Lower leg skin (tissue), 3 donors: ENCODE results near the gene TLDC2.

Experiments
- POLR2A ChIP-seq, 2 donors: fragments of 450-650 bp; IDR thresholded peaks; one replicate each; pipeline ENCODE4 v1.6.1; 2016 to 2017; ENCODE audit warnings: antibody characterized with exemption in 2 of 2, mild to moderate bottlenecking in 1 of 2, moderate library complexity in 1 of 2
- TF ChIP-seq, protein P1 (sequence below), 3 donors: fragments of 450-650 bp; IDR thresholded peaks; one replicate each; pipeline ENCODE4 v1.5.1; 2016; ENCODE audit warnings: antibody characterized with exemption in 3 of 3, mild to moderate bottlenecking in 3 of 3, moderate library complexity in 2 of 3

DNA sequence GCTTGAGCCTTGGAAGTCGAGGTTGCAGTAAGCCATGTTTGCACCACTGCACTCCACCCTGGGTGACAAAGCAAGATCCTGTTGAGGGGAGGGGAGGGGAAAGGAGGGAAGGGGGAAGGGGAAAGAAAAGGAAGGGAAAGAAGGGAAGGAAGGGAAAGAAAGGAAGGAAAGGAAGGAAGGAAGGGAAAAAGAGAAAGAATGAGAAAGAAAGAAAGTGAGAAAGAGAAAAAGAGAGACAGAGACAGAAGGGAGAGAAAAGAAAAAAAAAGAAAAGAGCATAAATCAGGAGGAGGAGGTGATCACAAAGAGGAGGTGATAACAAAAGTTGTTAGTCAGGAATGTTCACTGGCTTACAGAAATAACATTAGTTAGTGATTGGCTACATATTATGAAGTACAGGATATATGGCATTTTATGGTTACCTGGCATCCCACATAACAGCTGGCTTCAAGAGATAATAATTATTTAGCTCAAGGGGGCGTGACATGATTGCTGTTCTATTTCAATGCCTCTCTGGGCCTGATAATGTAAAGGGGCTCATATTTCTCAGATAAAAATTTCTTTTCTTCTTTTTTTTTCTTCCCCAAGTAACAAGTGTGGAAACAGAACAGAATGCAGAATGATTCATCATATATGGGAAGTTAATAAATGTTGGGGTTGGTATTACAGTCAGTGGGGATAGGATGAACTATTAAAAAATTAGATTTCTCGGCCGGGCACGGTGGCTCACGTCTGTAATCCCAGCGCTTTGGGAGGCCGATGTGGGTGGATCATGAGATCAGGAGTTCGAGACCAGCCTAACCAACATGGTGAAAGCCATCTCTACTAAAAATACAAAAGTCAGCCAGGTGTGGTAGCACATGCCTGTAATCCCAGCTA is 48.5 kb downstream of the TLDC2 start:
- TF ChIP-seq, protein P1, sequence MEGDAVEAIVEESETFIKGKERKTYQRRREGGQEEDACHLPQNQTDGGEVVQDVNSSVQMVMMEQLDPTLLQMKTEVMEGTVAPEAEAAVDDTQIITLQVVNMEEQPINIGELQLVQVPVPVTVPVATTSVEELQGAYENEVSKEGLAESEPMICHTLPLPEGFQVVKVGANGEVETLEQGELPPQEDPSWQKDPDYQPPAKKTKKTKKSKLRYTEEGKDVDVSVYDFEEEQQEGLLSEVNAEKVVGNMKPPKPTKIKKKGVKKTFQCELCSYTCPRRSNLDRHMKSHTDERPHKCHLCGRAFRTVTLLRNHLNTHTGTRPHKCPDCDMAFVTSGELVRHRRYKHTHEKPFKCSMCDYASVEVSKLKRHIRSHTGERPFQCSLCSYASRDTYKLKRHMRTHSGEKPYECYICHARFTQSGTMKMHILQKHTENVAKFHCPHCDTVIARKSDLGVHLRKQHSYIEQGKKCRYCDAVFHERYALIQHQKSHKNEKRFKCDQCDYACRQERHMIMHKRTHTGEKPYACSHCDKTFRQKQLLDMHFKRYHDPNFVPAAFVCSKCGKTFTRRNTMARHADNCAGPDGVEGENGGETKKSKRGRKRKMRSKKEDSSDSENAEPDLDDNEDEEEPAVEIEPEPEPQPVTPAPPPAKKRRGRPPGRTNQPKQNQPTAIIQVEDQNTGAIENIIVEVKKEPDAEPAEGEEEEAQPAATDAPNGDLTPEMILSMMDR (IDR thresholded peaks at IDR 0.05) = no peak
- TF ChIP-seq POLR2A (IDR thresholded peaks at IDR 0.05) = no peak
